Stimulated activated CD8-positive, alpha-beta memory T cell treated with anti-CD3 and anti-CD28 coated beads, Interleukin-7, amount 100 ng/mL, for 1 hour (primary cell): ENCODE data around the gene PTPN3.

Experiments used
- DNase-seq, 2 donors: peaks; one replicate each; pipeline ENCODE4 v3.0.0-alpha.2; 2020; ENCODE audit warnings: low read depth in 2 of 2

The PTPN3 gene

DNA sequence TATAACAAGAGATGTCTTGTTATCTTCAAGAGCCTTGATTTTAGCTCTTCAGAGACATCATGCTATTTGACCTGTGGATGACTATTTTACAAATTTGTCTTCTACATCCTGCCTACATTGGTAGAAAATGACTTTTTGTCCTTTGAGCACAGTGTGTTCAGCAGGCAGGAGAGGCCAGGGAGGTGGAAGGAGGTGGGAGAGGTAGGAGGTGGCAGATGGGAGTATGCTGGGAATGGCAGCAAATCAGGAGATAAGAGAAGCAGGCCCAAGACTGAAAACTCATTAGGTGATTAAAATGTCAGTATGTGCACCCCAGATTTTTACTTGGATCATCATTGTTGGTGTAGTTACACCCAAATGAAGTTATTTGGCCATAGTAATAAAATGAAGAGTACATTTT lies 44.1 kb downstream of the PTPN3 start:
- no peak for DNase-seq

DNA sequence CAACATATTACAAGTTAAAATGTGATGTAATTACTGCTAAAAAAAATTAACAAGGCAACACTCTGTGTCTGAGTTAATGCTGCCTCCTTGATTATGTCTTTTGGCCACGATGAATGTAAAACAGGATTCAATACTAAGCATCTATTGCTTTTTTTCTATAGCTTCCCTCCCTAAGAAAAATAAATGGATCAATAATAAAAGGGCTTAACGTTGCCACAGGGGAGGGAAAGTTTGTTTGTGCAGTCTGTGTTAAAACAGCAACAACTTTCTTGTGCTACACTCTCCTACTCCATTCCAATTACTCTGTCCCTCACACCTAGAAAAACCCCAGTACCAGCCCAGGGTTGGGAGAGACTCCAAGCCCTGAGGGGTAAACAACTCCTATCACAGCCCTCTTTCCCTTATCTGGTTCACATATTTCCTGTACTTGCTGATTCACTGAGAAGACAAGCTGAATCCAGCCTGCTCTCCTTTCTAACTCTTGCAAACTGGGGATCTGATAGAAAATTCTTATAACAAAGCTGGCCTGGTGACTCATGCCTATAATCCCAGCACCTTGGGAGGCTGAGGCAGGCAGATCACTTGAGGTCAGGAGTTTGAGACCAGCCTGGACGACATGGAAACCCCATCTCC lies 44.8 kb downstream of the PTPN3 start:
- no peak for DNase-seq

DNA sequence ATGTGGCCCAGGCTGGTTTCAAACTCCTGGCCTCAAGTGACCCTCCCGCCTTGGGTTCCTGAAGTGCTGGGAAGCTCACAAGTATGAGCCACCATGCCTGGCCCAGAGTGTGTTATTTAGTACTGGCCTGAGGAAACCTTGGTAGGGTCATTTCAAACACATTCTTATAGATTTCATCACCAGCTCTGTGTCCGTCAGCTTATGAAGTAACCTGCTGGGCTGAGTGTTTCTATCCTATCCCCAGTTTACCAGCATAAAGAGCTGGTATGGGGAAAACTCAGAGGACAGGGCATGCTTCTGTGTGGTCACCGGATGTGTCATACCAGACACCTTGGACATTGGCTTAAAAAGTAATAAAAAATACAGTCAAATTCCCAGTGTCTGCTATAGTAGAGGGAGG lies 45.3 kb downstream of the PTPN3 start:
- no peak for DNase-seq

DNA sequence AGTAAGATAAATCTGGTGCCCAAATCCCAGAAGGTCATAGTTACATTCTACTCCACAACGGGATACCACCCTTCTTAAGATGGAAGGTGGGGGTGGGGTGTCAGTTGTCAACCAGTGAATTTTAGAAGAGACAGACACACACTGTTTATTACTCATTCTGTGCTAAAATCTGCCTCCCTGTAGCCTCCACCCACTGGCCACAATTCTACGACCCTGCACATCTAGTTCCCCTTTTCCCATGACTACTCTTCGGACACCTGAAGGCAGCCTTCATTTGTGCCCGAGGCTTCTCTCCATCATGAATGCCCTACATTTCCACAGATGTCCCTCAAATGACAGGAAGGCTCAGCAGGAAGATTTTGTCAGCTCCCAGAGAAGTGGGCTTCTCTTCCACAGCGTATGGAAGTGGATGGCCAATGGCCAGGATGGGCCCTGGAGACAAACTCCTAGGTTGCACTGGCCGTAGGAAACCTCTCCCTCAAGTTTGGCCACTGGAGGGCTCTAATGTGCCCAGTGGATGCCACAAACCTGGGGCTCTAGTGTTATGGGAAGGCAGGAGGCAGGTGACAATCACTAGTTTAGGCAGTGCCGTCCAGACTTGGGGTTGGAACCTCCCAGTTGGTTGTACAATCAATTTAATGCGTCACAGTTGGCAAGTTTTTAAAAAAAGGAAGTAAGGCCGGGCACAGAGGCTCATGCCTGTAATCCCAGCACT lies 46.6 kb downstream of the PTPN3 start:
- no peak for DNase-seq

DNA sequence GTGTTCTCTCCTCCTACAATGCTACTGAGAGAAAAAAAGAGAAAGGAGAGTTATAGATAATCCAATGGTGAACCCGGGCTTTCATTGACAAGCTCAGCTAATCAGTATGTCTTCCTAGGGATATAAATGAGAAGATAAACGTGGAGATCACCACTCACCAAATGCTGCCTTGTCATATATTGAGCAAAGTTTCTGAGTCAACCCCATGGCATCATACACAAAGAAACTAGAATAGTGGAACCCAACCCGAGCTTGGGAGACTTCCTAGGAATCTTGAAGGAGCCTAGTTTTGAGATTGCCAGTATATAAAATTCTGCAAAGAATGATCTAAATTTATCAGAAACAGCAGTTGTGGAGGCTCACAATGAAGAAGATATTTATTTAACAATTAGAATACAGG lies 47.8 kb downstream of the PTPN3 start:
- DNase-seq, result no peak

DNA sequence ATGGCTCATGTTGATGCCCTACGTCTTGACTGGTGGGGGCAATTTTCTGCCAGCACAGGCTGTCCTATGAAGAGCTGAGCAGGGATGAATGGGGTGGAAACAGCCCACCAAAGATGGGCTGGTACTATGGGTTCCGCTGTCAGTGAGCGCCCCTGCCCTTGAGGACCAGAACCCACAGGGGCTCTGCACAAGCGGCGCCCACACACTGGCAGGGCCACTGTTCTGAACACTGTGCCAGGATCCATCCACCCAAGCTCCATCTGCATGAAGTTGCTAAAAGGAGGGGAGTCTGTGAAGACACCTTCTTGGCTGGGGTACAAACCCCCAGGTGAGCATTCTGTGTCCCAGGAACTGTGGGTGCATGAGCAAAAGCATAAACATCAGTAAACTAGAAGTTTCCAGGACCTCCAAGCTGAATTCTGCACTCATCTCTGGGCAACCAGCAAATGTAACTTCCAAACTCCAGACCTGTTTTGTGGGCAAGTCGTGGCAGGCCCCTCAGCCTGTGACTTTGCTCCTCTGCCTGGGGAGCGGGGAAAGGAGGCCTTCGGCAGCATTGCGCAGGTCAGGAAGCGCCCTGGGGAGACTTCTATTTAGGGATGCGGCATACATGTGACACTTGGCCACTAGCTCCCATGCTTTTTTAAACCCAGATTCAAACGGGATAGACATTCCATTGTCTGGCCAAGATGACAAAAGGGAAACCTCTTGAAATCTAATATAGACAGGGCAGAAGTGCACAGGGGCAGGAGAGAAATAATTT lies 48.9 kb downstream of the PTPN3 start:
- no peak for DNase-seq

DNA sequence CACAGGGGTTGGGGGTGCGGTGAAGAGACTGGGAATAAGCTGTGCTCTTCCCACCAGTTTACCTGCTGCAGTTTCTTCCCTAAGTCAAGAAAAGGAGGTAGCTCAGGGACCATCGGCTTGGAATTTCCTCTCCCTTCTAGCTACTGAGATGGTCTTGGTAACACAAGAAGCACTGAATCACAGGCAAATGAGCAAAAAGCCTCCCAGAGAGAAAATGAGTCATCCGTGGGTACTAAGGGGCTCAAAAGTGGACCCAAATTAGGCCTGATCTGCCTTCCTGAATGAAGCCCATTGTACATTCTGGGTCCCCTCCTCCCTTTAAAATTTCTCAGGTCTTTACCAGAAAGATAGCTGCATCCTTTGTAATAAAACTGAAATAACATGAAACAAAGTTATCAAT lies 49.9 kb downstream of the PTPN3 start:
- no peak for DNase-seq

DNA sequence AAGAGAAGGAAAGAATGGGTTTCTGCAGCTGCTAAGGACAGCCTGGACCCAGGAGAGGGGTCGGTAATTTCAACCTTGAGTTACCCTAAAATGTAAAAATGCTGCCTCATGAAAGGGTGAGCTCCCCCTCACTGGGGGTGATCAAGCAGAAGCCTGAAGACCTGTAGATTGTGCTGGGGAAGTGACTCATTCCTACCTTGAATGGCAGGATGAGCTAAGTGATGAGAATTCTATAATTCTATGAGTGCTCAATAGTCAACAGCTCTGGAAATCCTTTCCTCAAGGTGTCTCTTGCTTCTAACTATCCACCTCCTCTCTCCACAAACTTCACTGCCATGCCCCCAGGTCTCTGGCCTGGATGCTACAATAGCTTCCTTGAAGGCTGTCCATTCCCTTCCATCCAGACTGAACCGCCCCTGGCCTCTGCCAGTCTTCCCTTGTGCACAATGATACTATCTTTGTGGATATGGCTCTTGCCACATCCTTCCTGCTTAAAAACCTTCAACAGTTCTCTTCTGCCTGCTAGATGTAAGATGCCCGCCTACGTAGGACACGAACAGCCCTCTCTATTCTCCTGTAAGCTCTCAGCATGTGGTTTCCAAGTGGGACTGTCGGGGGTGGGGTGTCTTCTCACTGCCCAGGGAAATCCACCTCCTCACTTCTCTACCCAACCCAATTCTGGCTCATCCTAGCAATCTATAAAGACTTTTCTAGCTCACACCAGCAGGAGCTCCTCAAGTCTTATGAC lies 50.6 kb downstream of the PTPN3 start:
- DNase-seq, result no peak

DNA sequence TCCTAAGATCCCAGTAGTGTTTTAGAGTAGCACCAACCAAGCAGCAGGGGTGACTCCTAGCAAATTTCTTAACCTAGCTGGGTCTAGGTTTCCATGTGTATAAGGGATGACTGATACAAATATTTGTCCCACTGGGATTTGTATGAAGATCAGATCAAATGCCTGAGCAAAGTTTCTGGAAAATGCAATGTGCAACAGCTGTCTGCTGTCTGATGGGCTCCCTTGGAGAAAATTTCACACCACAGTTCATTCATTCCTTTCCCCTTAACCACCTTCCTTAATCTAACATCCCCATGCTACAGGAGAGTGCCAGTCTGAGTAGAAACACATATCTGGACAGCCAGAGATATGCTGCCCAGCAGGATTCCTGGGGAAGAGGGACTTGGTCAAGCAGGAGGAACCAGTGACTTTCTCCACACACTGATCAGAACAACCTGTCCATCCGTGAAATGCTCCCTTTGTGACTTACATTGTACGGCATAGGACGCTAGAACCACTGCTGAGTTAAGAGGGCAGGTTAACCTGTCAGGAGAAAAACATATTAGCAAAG lies 53.3 kb downstream of the PTPN3 start:
- DNase-seq, result no peak

DNA sequence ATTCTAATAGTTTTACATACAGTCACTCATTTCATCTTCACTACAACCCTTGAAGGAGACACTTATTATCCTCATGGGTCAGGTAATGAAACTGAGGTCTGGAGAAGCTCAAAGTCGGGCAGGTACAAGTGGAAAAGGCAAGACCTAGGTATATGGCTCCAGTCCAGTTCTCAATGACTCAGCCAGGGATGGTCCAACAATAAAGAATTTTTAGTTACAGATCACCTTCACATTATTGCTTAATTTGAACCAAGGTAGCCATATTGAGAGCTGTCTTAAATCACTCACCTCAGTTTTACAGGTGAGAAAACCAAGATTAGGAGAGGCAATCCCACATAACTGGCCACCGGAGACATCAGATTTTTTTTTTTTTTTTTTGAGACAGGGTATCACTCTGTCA lies 55.4 kb downstream of the PTPN3 start:
- DNase-seq, result no peak

DNA sequence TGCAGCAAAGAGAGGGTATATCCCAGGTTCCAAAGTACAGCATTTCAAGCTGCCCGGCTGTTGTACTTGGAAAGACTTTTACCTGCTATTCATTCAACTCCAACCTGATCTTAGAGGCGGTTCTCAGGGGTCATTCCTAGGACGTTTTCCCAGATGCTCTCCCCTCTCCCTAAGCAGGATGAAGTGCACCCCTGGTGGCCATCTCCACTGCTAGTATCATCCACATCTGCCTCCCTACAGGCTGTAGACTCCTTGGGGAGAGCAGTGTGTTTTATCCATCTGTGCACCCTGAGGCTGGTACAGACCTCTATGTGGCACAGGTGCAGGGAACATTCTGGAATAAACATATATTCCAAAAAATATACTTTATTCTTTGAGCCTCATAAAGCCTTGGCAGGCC lies 56.8 kb downstream of the PTPN3 start:
- no peak for DNase-seq

DNA sequence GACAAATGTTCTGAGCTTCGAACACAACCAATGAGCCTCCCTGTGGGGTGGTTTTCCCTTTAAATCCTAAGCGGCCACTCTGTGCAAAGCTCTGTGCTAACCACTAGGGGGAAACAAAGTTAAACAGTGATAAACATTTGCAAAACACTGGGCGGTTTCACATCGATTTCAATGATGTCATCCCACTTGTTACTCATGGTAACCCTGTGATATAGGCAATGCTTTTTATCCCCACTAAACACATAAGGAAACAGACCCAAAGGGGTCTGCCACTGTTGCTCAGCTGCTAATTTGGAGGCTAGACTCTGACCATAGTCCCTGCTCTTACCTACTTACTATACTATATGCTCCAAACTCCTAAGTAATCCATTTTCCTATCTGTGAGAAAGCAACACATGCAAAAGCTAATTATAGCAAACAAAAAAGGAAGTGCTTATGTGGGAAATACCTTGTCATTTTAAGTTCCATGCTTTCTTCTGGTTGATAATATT lies 57.3 kb downstream of the PTPN3 start:
- DNase-seq, result no peak

DNA sequence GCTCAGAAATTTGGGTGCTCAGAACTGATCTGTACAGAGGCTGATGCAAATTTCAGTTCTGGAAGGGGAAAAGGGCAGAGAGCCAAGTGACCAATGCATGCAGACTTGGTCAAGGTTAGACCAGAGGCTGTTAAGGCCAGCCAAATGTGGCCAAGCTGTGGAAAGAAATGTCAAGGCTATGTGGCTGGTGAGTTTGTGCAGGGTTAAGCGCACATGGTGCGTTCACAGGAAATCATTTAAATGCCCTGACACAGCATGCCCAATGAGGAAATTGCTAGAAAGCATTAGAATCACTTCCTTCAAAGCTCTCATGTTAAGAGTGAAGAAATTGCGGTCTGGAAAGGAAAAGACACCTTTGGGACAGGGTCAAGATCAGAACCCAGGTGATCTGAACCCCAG lies 58.0 kb downstream of the PTPN3 start:
- no peak for DNase-seq

DNA sequence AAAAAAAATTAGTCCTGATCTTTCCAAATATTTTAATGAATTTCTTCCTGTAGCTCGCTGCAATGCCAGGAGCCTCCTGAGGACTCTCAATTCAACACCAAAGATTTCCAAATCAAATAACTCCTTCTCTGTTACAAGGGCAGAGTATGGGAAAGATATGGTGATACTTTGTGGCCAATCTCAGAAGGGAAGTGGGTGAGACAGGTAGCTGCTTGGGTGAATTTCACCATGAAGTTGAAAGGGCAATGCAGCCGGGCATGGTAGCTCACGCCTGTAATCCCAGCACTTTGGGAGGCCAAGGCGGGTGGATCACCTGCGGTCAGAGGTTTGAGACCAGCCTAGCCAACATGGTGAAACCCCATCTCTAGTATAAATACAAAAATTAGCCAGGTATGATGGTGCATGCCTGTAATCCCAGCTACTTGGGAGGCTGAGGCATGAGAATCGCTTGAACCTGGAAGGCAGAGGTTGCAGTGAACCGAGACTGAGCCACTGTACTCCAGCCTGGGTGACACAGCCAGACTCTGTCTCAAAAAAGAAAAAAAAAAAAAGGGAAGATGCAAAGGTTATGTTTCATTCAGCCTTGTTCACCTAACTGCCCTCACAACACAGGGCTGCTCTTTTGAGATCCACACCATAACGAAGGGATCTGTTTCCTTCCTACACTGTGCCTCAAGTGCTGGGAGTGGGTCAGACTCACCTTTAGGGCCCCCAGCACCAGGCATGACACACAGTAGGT lies 58.6 kb downstream of the PTPN3 start:
- no peak for DNase-seq

DNA sequence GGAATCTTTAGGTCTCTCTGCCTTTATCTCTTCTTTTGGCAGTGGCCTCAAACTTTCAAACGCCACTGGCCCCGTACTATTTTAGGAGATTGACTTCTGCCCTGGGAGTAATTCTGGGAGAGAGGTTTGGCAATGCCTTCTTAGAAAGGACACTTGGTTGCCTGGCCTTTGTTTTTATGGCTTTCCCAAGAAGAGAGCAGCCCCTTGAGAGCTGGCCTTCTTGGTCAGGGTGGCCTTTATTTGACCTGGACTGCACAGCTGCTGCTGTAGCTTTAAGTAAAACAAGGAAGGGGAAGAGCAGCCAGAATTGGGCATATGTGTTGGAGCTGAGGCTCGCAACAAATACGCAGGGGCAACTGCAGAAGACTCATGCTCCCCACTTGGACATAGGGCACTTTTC lies 60.8 kb downstream of the PTPN3 start:
- DNase-seq, result no peak

DNA sequence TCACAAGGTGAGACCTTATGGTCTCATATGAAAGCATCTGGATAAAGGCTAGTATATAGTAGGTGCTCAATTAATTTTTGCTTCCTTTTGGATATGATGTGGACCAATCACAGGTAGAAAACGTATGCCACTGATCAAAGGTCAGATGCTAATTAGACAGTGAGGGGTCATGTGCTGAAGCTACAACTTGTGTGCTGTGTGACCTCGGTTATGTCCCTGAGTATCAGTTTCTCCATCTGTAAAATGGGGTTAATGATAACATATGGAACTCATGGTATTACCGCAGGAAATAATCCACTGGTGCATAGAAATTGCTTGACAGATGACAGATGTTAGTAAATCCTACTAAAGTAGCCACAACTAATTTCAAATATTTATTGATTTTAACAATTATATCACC lies 62.0 kb downstream of the PTPN3 start:
- no peak for DNase-seq

DNA sequence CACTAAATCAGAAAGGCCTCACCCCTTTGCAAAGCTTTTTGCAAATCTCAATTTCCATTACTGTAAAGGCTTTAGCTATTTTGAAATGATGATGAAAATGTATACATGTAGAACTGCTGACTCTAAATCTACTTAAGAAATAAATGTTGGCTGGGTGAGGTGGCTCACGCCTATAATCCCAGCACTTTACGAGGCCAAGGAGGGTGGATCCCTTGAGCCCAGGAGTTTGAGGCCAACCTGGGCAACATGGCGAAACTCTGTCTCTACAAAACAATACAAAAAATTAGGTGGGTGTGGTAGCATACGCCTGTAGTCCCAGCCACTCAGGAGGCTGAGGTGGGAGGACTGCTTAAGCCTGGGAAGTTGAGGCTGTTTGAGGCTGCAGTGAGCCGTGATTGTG lies 64.6 kb downstream of the PTPN3 start:
- DNase-seq, result no peak

DNA sequence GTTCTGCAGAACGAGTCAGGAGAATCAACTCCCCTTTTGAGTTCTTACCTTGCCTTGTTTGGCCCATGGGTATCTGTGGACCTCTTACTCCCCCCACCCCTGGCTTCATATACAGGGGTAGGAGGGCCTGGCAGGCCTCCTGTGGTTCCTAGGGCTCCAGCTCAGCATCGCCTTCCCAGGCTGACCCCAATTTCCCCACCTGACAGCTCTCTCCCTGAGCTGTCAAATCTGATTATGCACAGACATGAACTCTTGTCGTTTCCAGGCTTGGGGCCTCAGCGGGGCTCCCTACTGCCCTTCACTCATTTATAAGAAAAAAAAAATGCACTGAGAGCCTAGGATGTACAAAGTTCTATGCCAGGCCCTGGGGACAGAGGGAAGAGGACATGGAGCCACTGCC lies 67.9 kb downstream of the PTPN3 start:
- DNase-seq, result no peak

DNA sequence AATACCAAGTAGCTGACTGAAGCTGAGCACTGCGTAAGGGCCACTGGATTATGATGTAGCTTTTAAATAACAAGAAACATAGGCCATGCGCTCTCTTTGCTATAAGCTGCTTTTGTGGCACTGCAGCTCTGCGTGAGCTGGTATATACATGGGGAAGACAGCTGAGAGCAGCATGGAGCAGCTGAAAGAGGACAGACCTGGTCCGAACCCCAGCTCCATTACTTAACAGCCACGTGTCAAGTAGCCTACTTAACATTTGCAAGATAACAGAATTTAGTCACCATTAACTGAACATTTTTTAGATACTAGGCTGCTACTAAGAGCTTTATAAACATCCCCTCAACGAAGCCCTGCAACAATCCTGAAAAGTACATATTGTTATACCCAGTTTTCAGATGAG lies 69.3 kb downstream of the PTPN3 start:
- DNase-seq, result no peak

DNA sequence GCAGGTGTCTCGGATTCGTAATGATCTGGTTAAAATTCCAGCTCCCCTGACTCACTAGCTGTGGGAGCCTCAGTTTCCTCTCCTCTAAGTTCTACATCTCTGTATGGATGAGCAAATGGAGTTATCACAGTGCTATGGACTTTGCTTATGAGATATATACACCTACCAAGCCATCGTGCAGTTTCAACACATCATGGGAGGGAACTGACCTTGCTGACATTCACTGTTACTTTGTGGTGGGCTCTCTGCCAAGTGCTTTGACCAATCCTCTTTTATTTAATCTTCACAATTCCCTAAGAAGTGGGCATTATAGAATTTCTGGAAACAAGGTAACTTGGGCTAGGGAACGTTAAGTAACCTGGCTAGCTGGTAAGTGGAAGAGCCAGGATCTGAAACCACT lies 70.2 kb downstream of the PTPN3 start:
- DNase-seq, result no peak
